Measurements from ENCODE around the gene SAXO2.
"Not testable (repeated sequence)": the region's sequence is repeated elsewhere in the genome, so short reads cannot be mapped to it uniquely, and the experiment has no call there.

The SAXO2 gene

DNA sequence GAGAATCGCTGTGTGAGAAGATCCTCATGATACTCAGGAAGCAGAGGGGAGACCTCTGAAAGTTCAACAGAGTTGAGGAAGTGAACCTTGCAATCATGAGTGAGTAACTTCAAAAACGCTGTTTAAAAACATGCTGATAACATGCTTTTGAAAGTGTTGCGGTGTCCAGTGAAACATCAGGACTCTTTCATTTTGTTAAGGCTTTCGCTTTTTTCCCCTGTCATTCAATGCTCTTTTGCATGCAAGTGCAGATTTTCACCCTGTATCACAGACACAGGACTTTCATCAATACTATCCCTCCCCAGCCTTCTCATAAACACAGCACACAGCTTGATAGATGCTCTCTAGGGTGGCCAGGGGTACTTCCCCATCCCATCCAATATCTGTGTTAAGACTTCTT, 23.9 kb downstream of the SAXO2 start:
- not testable (repeated sequence) for DNase-seq

DNA sequence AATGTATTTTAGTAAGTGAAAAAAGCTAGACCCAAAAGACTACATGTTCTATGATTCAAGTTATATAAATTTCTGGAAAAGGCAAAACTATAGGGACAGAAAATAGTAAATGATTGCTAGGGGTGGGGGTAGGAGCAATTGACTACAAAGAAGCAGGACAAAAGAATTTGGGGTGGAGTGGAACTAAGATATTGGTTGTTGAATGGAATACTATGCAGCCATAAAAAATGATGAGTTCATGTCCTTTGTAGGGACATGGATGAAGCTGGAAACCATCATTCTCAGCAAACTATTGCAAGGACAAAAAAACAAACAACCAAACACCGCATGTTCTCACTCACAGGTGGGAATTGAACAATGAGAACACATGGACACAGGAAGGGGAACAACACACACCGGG, 25.6 kb downstream of the SAXO2 start:
- DNase-seq: not testable (repeated sequence)

DNA sequence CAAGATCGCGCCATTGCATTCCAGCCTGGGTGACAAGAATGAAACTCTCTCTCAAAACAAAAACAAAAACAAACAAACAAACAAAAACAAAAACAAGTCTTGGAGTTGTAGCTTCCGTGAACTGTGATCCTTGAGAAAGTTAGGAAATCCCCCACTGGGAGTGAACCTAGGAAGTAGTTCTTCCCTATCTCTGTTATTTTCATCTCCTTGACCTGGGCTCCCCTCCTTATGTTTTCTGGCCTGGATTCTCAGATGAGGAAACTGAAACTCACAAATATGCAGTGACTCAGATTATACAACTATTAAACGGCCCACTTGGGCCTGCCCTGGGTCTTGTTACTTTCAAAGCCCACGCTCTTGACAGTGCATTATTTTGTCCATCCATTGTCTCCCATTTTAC, 29.7 kb downstream of the SAXO2 start:
- DNase-seq: no peak

DNA sequence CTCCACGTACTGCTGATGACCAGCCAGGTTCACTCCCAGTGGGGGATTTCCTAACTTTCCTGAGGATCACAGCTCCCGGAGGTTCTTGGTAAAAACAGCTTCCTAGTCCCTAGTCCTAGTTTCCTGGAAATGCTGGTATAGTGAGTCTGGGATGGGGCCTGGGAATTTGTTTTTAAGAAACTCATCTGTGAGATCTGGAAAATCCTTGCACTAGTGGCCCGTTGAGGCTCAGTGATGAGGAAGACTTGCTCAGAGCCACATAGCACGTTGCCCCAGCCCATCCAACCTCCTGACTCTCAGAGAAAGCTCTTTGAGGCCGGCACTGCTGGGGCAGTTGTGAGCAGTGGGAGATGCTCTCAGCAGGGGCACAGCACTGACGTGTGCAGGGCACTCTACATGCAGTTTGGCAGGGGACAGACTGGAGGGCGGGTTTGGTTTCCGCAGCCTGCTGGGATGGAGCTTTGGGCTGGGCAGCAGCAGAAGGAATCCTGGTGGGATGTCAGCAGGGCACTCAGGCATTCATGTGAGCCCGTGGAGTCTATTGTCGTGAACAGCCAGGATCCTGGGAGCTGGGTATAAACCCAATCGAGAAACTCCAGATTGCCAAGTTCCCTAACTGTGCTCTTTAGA, 31.6 kb downstream of the SAXO2 start:
- DNase-seq: no peak

DNA sequence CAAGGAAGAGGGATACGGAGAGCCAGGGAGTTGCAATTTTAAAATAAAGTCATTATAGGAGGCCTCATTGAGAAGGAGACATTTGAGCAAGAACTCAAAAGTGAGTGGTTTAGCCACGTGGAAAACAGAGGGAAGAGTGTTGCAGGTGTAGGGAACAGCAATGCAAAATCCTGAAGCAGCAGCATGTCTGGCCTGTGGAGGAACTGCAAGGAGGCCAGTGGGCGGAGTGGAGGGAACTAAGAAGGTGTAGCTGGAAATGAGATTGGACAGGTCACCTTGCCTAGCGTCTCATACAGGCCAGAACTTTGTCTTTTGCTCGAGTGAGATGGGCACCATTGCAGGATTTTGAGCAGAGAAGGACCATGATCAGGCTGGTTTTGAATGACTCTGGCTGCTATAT, 34.9 kb downstream of the SAXO2 start:
- no peak for DNase-seq

DNA sequence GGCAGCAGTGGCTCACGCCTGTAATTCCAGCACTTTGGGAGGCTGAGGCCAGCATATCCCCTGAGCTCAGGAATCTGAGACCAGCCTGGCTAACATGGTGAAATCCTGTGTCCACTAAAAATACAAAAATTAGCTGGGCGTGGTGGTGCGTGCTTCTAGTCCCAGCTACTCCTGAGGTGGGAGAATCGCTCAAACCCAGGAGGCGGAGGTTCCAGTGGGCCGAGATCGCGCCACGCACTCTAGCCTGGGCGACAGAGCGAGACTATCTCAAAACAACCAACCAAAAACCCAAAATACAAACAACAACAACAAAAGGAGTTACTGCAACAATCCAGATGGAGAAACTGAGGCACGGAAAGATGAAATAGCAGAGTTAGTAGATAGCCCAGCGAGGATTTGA, 35.4 kb downstream of the SAXO2 start:
- no peak for DNase-seq

DNA sequence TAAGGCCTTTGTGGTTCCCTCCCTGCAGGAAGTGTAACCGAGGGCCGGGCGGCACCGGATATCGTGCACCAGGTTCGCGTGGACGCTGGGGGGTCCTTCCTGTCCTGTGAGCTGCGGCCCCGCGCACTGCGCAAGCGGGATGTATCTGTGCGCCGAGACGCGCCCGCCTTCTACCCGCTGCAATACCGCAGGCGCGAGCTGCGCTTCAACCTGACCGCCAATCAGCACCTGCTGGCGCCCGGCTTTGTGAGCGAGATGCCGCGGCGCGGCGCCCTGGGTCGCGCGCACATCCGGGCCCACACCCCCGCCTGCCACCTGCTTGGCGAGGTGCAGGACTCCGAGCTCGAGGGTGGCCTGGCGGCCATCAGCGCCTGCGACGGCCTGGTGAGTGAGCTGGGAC, 35.9 kb downstream of the SAXO2 start:
- DNase-seq: peak; percentile 48 to 55

DNA sequence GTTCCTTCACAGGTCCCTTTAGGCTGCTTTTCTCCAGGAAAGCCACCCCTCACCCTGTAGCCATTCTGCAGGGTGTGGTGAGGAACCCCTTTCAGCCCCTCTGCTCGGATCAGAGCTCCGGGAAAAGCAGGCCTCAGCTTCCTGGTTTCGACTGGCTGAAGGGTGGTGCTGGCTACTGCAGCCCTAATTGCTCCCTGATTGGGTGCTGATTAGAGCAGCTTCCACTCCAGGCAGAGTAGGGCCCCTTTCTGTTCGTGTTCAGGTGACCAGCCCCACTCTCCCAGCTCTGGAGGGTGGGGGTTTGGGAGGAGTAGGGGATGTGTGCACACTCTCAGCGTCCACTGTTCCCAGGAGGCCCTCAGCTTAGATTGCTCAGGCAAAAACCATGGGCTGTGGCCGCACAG, 36.9 kb downstream of the SAXO2 start:
- not testable (repeated sequence) for DNase-seq

DNA sequence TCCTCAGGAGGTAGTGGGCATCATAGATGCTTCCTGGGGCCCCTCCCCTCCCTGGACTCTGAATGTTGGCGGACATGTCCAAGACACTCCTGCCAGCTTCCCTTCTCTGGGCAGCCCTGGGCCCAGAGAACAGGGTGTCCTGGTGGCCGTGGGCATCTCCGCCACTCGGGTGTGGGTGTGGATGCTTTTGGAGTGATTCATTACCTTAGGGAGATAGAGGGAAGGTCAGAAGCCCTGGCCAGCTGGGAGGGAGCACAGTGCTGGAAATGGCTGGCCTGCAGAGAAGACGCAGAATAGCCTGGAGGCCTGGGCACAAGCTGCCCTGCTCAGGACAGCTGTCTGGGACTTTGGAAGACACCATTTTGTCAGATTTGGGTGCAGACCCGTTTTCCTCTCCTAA, 37.7 kb downstream of the SAXO2 start:
- DNase-seq: not testable (repeated sequence)

DNA sequence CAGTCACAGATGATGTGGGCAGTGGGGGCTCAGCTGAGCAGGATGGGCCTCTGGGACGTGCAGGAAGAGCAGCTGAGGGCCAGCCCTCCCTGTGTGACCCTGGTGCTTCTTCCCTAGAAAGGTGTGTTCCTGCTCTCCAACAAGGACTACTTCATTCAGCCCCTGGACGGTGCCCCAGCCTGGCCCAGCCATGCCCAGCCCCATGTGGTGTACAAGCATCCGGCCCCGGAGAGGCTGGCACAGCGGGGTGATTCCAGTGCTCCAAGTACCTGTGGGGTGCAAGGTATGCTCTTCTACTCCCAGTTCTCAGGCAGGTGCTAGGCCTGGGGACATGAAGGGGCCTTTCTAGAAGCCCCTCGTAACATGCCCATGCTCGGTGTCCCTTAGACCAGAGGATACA, 38.3 kb downstream of the SAXO2 start:
- DNase-seq: no peak

DNA sequence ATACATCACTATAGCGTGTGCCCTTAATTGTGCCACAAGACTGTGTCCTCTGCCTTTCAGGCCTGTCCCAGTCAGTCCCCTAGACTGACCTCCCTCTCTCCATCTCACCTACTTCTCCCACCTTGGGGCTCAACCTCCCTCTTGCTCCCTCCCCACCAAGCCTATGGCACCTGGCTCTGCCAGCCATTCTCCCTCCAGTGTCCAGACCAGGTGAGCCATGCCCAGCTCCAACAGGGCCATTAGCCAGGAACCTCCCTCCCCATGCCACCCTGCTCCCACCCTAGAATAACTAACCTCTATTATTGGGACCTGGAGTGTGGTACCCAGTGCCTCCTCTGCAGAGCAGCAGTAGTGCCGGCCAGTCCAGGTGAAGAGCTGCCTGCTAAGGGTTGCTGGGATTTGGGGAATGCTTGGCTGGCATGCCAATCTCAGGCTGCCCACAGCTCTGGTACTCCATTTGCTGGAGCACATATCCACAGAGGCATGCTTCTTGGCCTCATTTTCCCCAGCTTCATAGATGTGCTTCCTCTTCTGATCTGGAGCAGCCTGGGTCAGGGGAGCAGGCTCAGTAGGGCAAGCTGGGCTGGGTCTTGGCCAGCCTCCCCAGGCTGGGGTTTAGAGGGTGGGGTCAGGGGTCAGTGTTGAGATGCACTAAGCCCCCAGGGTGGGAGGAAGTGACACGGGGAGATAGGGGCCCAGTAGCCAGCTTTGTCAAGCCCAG, 38.8 kb downstream of the SAXO2 start:
- DNase-seq: no peak

DNA sequence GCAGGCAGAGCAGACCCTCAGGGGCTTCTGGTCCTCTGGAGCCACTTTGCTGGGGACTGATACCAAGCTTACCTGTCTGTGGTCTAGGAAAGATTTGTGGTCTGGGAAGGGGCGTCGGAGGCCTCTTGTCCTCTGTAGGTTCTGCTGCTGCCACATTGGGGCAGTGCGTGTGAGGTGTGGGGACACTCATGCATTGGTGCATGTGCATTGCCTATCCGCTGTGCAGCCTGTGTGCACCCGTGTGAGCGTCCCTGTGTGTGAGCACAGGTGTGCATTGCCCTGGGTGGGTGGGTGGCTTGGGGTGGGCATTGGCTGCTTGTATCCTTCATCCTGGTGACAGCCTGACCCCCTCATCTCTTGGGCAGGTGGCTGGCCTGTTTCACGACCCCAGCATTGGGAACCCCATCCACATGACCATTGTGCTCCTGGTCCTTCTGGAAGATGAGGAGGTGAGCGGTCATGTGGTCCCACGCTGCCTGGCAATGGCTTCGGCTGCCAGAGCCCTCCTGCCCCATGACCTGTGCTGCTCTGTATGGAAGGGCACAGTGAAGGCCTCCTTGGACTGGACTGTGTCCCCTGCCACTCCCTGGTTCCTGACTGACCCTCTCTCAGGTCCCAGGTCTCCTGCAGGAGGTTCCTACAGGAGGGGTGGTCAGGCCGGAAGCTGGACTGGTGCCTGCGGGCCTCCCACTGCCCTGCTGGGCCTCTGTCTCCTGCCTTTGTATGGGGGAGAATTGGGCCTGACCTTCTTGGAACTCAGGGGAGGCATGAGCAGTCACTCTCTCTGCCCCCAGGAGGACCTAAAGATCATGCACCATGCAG, 41.5 kb downstream of the SAXO2 start:
- DNase-seq: no peak

DNA sequence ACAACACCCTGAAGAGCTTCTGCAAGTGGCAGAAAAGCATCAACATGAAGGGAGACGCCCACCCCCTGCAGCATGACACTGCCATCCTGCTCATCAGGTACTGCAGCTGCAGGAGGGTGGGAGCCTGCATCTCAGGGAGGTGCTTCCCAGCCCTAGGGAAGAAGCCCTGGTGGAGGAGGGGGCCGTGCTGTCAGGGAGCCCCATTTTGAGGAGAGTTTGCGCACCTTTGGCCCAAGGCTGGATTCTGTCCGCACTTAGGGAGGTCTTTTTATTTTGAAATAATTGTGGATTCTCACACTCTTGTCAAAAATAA, 42.1 kb downstream of the SAXO2 start:
- no peak for DNase-seq

DNA sequence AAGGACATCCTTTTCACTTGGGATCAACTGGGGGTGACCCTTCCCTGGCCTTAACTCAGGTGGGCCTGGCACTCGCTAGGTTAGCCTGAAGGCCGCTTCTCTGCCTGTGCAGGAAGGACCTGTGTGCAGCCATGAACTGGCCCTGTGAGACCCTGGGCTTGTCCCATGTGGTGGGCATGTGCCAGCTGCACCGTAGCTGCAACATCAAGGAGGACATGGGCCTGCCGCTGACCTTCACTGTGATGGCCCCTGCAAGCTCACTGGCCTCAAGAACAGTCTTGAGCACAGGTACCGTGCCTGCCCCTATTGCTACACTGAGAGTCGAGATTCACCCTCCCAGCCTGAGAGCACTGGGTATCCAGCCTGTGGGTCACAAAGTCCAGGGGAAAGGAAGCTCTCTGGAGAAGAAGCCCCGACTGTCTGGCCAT, 43.0 kb downstream of the SAXO2 start:
- no peak for DNase-seq

DNA sequence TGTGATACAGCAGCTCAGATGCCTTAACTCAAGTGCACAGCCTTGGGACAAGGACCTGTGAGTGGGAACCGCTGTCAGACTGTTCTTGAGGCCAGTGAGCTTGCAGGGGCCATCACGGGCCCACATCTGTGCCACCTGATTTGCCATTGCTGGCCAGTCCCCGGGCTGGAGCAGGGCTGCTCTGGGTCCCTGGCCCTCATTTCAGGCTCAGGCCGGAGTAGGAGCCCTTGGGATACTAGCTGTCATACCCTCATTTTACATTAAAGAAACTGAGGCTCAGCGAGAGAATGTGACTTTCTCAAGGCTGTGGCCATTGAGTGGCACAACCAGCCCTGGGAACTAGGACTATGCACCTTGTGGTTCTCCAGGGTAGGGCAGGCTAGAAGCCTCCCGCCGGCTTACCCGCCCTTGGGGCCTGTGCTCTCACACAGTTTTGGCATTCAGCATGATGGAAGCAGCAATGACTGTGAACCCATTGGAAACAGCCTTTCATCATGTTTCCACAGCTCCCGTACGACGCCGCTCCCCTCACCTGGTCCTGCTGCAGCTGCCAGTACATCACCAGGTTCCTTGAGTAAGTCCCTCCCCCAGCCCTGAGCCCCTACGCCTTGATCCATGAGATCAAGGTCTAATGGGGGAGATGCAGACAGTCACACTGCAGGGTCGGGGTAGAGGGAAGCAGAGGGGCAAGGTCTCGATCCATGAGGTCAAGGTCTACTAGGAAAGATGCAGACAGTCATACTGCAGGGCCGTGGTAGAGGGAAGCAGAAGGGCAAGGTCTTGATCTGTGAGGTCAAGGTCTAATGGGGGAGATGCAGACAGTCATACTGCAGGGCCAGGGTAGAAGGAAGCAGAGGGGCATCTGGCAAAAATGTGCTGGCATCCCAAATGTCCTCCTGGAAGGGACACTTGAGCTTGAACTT, 44.4 kb downstream of the SAXO2 start:
- no peak for DNase-seq

DNA sequence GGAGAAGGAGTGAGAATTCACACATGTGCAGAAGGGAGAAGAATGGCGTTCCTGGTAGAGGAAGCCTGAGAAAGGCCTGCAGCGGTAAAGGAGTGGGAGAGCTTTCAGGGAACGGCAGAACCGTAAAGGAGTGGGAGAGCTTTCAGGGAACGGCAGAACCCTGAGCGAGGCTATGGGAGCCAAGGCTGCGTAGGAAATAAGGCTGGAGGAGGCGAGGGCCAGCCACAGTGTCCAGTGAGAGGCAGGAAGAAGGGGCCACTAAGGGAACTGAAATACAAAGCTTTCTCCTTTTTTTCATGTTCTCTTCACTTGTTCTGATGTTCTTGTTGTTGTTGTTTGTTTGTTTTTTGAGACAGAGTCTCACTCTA, 45.1 kb downstream of the SAXO2 start:
- no peak for DNase-seq

DNA sequence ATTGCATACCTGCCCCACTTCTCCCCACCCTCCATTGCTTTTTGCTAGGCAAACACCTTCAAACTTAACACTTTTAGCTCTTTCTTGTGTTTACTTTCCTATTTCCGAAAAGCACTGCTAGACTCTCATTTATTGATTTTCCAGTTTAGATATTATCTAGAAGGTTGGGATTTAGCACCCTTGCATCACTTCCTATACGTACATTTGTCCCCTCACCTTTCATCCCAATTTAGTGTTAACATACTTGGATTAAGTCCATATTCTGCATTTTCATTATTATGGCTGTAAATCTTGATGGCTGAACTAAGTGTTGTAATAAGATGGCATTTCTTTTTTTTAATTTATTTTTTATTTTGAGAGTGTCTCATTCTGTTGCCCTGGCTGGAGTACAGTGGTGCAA, 47.2 kb downstream of the SAXO2 start:
- no peak for DNase-seq

DNA sequence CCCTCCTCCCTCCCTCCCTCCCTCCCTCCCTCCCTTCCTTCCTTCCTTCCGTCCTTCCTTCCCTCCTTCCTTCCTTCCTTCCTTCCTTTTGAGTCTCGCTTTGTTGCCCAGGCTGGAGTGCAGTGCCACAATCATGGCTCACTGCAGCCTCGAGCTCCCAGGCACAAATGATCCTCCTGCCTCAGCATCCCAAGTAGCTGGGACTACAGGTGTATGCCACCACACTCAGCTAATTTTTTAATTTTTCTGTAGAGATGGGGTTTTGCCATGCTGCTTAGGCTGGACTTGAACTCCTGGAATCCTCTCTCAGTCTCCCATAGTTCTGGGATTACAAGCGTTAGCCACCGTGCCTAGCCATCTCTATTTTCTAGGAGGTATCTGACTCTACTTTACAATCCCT, 48.7 kb downstream of the SAXO2 start:
- DNase-seq: not testable (repeated sequence)

DNA sequence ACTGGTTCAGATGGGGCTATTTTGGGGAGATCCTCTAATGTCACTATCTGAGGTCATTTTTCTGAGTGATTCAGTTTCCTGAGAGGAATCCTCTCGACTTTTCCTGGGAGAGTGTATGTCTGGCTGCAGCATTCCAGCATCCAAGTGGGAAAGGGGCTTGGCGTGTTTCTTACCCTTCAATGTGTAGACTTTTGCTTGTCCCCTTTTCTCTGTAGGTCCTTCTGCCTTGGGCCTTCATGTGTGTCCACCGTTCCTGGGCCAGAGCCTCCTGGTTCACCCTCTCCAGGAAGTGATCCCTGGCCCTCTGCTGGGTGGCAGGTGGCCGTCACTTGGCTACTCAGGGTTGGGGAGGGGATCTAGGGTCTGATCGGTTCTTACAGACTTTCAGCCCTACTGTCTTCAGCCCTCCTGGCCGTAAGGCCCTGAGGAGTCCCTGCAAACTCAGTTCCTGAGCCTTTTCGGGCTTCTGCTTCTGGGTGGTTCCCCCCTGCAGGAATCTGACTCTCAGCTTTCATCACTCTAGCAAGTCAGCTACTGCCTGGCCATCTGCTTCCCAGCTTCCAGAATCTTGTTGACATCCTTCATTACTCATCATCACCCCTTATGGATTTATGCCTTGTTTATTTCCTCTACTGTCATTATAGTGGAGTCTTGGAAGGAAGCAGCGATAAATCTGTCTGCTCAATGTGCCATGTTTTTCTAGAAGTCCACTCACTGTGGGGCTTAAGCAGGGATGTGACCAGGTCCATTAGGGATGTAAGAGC, 50.1 kb downstream of the SAXO2 start:
- DNase-seq: no peak

DNA sequence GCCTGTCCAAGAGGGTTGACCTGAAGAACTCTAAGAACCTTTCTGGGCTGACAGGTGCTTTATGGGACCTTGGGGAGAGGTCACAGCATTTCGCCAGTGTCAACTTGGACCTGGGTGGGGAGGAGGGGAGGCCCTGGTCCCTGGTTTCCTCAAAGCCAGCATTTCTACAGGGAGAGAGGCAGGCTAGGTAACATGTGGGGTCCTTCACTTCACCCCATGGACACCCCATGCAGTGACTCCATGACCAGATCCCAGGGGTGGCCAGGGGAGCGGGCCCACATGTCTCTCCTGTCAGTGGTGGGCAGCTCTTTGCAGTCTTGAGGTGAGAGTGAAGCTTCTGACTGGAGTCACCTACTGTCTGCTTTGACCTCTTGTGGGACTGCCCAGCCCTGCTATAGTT, 50.8 kb downstream of the SAXO2 start:
- DNase-seq: no peak

DNA sequence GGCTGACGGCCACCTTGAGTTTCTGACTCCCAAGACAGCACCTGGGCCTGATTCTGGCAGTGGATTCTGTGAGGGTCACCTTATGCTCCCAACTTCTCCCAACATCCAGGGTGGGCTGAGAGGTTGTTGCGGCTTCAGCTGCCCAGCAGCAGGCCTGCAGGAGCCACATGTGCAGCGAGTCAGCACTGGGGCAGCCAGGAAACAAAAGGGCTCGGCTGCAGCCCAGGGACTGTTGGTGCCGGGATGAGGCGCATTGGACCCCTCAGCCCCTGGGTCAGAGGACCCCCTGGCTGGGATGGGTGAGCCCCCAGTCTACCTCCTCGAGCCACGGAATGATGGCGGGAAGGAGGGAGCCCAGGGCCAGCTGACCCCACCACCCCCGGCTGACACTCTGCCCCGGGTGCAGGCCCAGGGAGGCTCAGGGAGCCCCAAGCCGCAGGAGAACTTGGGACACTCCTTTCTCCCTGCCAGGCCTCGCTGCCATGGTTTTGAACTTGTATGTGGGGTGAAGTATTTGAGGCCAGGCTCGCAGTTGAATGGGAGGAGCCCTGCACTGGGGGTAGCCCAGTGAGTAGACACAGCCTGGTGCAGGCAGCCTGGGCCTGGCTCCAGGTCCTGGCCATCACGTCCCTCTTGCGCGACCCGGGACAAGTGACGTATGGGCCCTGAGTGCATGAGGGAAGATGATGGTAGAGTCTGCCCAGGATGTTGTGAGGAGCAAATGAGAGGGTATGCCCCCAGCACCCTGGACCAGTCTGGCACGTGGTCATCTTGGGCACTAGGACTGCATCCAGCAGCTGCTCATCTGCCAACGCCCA, 51.5 kb downstream of the SAXO2 start:
- DNase-seq: not testable (repeated sequence)

Data from activated CD4-positive, alpha-beta T cell treated with anti-CD3 and anti-CD28 coated beads, Interleukin-2, amount 50 U/mL, for 48 hours (primary cell).